Lower leg skin (tissue), 3 donors: Measurements from ENCODE around the gene SEMG1.

Source experiments
- POLR2A ChIP-seq, 2 donors: fragments of 450-650 bp; IDR thresholded peaks; one replicate each; pipeline ENCODE4 v1.6.1; 2016 to 2017; ENCODE audit warnings: antibody characterized with exemption in 2 of 2, mild to moderate bottlenecking in 1 of 2, moderate library complexity in 1 of 2
- TF ChIP-seq, protein P1 (sequence below), 3 donors: fragments of 450-650 bp; IDR thresholded peaks; one replicate each; pipeline ENCODE4 v1.5.1; 2016; ENCODE audit warnings: antibody characterized with exemption in 3 of 3, mild to moderate bottlenecking in 3 of 3, moderate library complexity in 2 of 3

DNA sequence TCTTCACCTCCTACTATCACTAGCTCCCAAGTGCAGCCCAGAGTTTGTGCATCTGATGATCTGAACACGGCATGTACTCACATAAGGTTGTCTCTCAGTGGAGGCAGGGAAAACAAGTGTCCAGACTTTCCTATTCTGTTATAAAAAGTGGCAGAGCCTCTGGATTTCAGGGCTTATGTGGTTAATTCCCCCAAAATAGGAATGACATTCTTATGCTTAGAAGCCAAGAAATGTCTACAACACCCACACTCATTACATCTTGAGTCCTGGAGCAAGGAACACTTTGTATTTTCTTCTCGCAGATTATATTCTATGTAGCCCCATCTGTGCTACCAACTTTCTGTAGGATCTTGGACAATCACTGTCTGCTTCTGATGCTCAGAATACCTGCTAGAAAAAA is 13.5 kb upstream of the SEMG1 start:
- TF ChIP-seq, protein P1, sequence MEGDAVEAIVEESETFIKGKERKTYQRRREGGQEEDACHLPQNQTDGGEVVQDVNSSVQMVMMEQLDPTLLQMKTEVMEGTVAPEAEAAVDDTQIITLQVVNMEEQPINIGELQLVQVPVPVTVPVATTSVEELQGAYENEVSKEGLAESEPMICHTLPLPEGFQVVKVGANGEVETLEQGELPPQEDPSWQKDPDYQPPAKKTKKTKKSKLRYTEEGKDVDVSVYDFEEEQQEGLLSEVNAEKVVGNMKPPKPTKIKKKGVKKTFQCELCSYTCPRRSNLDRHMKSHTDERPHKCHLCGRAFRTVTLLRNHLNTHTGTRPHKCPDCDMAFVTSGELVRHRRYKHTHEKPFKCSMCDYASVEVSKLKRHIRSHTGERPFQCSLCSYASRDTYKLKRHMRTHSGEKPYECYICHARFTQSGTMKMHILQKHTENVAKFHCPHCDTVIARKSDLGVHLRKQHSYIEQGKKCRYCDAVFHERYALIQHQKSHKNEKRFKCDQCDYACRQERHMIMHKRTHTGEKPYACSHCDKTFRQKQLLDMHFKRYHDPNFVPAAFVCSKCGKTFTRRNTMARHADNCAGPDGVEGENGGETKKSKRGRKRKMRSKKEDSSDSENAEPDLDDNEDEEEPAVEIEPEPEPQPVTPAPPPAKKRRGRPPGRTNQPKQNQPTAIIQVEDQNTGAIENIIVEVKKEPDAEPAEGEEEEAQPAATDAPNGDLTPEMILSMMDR (IDR thresholded peaks at IDR 0.05) = no peak
- TF ChIP-seq POLR2A (IDR thresholded peaks at IDR 0.05) = no peak
